NCI-H774 (cell line): ENCODE measurements around the gene TBXA2R.
A peak's percentile ranks its signal among the peaks of the same experiment; 100 is the strongest.
"Not testable (repeated sequence)": the region's sequence is repeated elsewhere in the genome, so short reads cannot be mapped to it uniquely, and the experiment has no call there.

Experiments
- DNase-seq: peaks from one replicate; lab custom pipeline; 2025; lab: John Stamatoyannopoulos, UW

TBXA2R gene

GRCh38 chr19:3577723-3578344, 28.8 kb downstream of the TBXA2R start:
- no peak for DNase-seq

DNA sequence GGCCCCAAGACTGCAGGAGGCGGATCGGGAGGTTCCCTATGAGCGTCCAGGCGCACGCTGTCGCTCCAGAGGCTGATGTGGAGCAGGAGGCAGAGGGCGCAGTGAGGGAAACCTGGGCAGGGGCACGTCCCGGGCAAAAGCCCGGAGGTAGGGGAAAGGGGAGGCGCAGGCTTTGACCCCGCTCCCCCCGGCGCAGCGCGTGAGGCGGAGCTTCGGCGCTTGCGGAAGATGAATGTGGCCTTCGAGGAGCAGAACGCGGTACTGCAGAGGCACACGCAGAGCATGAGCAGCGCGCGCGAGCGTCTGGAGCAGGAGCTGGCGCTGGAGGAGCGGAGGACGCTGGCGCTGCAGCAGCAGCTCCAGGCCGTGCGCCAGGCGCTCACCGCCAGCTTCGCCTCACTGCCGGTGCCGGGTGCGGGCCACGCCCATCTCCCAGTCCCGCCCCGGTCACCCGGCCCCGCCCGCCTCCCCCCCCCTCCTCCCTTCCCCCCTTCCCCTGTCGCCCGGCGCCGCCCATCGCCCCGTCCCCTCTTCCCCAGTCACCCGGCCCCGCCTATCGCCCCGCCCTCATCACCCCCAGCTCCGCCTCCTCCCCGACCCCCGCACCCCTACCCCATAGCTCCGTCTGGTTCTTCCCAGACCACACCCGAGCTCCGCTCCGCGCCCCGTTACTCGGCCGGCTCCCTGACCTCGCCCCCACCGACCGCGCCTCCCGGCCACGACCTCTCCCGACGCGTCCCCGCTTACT, 29.8 kb downstream of the TBXA2R start:
- DNase-seq, result no peak

GRCh38 chr19:3575949-3576673, 30.6 kb downstream of the TBXA2R start:
- DNase-seq, result no peak

- DNase-seq, result no peak
Observed at GRCh38 chr19:3575260-3575741, 31.4 kb downstream of the TBXA2R start.

GRCh38 chr19:3573858-3574637, 32.6 kb downstream of the TBXA2R start:
- peak; percentile 91 for DNase-seq

- peak; percentile 3 for DNase-seq
Observed at GRCh38 chr19:3573162-3573857, 33.4 kb downstream of the TBXA2R start.

- no peak for DNase-seq
Observed at GRCh38 chr19:3572855-3573161, 33.9 kb downstream of the TBXA2R start, which contains the start of gene HMG20B. HMG20B (plus strand) TSS chr19:3572944; CDS start chr19:3573310, 366 bp downstream.

- DNase-seq, result peak; percentile 99
Observed at GRCh38 chr19:3572132-3572854, 34.4 kb downstream of the TBXA2R start.

- DNase-seq, result no peak
Observed at GRCh38 chr19:3570606-3571011, 36.1 kb downstream of the TBXA2R start.

DNA sequence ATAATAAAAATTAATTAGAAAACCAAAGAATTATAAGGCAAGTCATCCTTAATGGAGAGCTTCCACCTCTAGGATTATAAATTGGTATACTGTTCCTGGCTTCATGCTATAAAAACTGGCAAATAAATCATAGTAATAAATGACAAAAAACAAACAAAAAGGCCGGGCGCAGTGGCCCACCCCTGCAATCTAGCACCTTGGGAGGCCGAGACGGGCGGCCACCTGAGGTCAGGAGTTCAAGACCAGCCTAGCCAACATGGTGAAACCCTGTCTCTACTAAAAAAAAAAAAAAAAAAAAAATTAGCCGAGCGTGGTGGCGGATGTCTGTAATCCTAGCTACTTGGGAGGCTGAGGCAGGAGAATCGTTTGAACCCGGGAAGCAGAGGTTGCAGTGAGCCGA, 36.6 kb downstream of the TBXA2R start:
- not testable (repeated sequence) for DNase-seq

DNA sequence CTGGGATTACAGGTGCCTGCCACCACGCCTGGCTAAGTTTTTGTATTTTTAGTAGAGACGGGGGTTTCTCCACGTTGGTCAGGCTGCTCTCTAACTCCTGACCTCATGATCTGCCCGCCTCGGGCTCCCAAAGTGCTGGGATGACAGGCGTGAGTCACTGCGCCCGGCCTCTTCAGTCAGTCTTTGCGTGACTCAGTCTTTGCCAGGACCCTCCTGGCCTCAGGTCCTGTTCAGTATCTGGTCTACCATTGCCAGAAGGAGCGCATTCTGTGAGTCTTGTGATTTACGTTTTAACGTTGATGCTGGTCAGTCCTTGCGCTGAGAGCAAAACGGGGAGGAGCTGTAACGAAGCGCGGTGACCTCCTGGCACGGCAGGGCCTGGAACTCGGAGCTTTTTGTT, 41.5 kb downstream of the TBXA2R start:
- DNase-seq, result no peak

GRCh38 chr19:3563709-3564524, 42.8 kb downstream of the TBXA2R start:
- DNase-seq, result no peak

DNA sequence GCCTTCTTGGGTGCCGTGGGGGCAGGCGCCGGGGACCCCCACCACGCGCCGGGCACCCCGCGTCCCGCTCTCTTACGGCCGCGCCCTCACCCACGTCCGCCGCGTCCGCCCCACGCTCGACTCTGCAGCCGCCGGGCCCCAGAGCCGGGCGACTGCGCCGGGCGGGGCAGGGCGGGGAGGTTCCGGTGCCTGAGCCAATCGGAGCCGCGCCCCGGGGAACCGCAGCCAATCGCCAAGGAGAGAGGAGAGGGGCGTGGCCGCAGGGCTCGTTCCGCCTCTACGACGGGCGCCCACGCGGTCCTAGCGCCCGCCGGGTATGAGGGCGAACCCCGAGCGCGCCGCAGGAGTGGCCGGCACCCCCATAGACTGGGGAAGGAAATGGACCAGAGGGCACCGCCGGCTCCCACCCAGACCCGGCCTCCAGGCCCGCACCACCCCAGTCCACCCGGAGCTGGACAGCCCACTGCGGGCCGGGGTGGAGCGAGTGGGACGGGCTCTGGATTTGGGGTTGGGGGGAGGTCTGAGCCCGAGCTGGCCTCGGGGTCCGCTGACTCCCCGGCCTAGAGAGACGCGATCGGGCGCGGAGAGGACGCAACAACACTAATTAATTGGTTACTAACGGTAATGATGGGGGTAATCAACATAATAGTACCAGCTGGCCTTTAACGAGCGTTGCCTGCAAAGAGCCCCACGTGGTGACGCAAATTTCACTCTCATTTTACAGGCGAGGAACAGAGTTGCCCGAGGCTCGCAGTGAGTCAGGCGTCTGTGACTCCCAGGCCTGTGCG, 49.0 kb downstream of the TBXA2R start, which contains the start of gene MFSD12:
Gene MFSD12, minus strand, starts transcription at position 126 of the 788 bp plus-strand sequence. CDS start 183 bp downstream, outside the sequence.
- peak; percentile 92 for DNase-seq

DNA sequence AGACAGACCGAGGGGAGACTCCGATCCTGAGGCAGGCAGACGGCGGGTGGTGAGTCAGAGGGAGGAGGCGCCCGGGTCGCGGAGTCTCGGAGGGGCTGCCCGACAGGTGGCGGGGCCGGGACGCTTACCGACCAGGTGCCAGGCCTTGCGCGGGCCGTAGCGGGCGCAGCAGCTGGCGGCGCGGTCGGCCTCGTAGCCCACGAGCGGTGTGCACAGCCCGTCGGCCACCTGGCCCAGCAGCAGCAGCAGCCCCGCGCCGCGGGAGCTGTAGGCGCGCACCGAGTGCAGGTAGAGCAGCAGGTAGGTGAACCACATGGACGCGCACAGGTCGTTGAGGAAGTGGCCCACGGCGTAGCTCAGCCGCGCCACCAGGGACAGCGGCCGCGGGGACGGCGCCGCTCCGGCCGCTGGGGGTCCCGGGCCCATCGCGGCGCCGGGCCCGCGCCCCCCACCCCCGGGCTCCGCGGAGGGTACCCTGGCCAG, 49.7 kb downstream of the TBXA2R start:
- no peak for DNase-seq

DNA sequence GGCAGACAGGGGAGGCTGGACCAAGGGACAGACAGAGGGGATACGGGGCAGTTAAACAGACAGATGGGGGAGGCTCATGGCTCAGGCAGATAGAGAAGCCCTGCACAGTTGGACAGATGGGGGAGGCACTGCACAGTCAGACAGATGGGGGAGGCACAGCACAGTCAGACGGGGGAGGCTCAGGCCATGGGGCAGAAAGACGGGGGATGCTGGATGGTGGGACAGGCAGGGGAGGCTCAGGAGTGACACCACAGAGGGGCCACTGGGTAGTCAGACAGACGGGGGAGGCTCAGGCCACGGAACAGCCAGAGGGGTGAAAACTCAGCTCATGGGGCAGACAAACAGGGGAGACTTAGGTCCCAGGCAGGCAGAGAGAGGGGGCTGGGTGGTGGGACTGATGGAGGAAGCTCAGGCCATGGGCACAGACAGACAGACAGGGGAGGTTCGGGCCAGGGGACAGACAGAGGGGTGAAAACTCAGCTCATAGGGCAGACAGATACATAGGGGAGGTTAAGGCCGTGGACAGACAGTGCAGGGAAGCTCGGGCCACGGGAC, 50.2 kb downstream of the TBXA2R start:
- DNase-seq, result no peak

DNA sequence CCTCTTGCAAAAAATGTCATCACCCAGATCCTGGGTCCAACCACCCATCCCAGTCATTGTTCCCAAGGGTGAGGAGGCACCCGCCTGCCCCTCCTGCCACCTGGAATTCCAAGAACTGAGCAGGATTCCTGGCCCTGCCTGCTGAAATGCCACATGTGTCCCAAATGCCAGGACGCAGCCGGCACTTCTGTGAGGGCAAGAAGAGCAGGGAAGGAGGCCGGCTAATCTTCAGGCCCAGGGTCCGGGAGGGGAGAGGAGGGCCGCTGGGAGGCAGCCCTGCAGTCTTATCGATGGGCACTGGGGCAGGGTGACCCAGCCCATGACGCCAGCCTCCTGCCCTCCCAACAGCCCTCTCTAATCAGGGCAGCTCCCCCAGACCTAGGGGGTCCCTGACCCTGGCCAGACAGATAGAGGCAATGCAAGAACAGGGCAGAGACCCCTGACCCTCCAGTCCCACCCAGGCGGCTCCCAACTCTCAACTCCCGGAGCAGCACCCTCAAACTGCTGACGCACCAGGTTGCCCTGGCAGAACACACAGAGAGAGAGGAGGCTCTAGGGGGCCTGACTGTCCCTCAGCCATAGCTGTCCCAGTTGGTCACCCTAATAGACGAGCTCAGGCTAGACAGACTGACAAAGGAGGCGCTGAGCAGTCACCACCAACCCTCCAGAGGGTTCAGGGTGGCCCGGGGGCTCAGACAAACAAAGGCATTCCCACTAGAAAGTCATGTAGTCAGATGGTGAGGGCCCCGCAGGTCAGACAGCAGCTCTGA, 50.8 kb downstream of the TBXA2R start:
- no peak for DNase-seq

DNA sequence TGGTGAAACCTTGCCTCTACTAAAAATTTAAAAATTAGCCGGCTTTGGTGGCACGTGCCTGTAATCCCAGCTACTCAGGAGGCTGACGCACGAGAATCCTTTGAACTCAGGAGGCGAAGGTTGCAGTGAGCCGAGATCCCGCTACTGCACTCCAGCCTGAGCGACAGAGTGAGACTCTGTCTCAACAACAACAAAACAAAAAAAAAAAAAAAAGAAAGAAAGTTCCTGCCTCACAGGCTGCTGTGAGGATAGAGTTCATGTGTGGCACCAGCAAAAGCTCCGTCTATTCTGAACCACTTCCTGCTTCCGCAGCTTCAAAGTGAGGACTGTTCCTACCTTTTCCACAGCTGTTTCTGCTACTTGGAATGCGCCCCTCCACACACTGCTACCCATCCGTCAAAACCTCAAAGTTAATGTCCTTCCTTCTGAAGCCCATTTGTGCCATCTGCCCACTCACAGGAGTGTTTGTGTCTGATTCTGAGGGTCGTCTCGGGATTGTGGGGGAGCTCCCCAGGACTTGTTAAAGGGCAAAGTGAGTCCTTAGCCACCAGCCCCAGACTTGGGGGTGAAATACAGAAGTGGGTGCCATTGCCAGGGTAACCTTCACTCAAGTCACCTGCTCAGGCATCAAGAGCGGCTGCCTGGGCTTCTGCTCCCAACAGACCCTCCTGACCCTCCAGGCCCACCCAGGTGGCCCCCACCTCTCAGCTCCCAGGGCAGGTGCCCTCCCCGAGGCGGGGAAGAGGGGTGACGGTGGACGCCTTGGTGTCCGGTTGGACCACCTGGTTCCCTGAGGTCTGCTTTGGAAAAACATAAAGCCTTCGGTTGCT, 52.2 kb downstream of the TBXA2R start:
- no peak for DNase-seq
